C4-2B (cell line): ENCODE measurements around the gene KATNIP.

ENCODE experiments used
- H3K27ac ChIP-seq: fragments of 450-650 bp; 2 replicates; pipeline ENCODE4 v1.5.1; 2017
- ZFX ChIP-seq: fragments of 450-650 bp; IDR thresholded peaks from 2 replicates; pipeline ENCODE4 v1.6.1; 2017
- TF ChIP-seq, protein P1 (sequence below): fragments of 450-650 bp; conservative IDR thresholded peaks from 2 replicates; pipeline ENCODE4 v1.5.1; 2017; ENCODE audit warnings: mild to moderate bottlenecking

Gene KATNIP

DNA sequence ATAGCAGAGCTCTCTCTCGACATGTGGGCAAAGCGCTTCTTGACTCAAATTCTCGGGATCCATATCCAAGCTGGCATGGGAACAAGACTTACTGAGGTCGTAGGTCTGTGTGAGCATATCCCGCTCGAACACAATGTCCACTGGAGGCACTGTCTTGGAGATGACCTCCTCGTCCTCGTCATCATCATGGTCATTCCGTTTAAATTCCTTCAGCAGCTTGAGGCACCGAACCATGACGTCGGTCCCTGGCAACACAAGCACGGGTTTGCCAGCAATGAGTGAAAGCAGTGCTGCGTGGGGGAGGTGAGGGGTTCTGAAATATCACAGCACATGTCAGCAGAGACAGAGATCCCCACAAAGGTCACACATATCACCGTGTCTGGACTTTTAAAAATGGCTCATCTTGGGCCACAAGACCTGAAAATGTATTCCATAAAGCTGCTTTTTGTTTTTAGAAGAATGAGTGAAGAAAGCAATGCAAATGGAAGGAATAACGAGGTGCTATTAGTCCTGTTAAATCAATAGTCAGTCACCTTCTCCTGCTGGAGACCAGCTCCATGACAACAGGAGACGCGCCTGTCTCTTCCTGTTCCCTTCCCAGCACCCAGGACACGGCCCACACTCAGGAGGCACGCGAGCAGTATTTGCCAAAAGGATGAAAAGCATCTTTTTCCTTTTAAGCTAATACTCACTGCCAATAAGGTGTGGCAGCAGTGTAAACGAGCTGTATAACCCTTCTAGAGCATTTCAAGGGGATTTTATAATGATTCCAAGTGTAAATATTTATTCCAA, 38.1 kb upstream of the KATNIP start:
- TF ChIP-seq ZFX = no peak
- TF ChIP-seq, protein P1, sequence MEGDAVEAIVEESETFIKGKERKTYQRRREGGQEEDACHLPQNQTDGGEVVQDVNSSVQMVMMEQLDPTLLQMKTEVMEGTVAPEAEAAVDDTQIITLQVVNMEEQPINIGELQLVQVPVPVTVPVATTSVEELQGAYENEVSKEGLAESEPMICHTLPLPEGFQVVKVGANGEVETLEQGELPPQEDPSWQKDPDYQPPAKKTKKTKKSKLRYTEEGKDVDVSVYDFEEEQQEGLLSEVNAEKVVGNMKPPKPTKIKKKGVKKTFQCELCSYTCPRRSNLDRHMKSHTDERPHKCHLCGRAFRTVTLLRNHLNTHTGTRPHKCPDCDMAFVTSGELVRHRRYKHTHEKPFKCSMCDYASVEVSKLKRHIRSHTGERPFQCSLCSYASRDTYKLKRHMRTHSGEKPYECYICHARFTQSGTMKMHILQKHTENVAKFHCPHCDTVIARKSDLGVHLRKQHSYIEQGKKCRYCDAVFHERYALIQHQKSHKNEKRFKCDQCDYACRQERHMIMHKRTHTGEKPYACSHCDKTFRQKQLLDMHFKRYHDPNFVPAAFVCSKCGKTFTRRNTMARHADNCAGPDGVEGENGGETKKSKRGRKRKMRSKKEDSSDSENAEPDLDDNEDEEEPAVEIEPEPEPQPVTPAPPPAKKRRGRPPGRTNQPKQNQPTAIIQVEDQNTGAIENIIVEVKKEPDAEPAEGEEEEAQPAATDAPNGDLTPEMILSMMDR = no peak
- no peak overlapping the region for H3K27ac ChIP-seq

DNA sequence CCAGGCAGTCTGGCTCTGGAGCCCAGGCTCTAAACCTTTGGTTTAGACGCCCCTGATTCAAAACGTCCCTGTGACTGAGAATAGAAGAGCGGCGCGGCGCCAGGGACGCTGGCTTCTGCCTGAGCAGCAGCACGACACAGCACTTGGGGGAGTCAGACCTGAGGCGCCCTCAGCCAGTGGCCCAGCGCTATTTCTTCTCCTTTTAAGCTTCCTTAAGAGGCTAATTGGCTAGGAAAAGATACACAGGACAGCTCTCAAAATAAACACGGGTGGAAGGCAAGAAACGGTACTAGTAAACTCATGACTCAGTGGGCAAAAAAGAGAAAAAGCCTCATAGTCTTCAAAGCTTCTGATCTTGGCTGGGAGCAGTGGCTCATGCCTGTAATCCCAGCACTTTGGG, 35.1 kb upstream of the KATNIP start:
- H3K27ac ChIP-seq = no peak overlapping the region
- TF ChIP-seq, protein P1 = no peak
- TF ChIP-seq ZFX = no peak

DNA sequence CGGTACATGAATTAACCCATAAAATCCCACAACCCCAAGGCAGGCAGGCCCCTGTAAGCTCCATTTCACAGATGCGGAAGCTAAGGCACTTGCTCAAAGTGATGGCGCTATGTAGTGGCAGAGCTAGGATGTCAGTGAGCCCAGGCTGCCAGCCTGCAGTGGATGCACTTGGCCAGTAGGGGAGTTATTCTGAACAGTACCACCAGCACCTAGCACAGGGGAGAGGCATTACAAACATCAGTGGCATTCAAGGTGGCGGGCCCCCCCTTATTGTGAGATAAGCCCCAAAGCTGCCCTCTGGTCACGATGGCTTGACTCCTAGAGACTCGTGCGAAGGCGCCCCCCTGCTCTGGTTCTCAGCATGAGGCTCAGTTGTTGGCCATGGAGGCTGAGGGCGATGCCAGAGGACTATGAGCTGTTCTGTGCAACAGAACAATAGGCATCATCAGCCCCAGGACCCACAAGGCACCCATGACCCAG, 34.0 kb upstream of the KATNIP start:
- TF ChIP-seq, protein P1 = peak; percentile 79
- TF ChIP-seq ZFX = no peak
- no peak overlapping the region for H3K27ac ChIP-seq

DNA sequence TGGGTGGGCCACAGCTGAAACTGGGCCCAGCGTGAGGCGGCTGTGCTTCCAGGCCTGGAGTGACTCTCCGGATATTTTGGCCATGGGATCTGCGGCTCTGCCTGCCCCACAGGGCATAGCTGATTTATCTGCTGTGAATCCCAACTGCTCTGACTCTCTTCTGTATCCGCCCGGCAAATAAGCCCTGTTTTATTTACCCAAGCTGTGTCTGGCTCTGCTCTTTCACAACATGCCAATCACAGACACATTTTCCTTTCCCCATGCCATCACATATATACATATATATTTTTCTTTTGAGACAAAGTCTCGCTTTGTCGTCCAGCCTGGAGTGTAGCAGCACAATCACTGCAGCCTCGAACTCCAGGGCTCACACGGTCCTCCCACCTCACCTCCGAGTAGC, 33.6 kb upstream of the KATNIP start:
- no peak for TF ChIP-seq ZFX
- TF ChIP-seq, protein P1 = no peak; the same call in 1 of the 2 replicates
- no peak overlapping the region for H3K27ac ChIP-seq

DNA sequence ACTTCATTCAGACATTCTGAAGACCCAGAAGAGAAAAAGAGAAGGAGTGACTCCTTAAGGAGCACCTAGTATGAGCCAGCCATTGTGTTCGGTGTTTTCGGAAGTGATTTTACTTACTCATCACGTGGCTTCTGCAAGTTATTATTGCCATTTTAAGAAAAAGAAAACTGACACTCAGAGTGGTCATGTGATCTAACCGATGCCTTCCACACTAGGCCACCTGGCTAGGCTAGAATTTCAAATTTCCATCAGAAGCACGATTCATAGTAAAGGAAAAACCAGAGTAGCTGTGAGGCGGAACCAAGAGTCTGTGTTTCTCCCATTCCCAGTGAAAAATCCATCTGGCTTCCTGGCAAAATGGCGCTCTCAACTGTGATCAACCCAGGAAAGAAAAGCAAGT, 32.3 kb upstream of the KATNIP start:
- no peak for TF ChIP-seq ZFX
- TF ChIP-seq, protein P1 = no peak
- no peak overlapping the region for H3K27ac ChIP-seq

DNA sequence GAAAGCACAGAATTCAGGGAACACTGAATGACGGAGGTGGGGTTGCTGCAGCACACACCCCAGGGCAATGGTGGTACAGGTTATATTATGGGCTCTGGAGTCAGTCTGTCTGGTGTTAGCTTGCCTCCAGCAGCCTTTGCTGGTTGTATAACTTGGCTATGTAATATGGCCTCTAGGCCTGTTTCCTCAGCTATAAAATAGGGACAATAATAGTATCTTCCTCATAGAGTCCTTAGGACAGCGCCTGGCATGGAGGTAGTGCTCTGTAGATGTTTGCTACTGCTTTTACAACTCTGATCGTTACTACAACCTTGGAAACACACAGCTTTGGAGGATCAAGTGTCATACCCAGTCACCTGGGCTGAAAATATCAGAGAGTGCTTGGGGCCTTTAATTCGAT, 31.7 kb upstream of the KATNIP start:
- no peak overlapping the region for H3K27ac ChIP-seq
- TF ChIP-seq, protein P1 = no peak
- TF ChIP-seq ZFX = no peak

DNA sequence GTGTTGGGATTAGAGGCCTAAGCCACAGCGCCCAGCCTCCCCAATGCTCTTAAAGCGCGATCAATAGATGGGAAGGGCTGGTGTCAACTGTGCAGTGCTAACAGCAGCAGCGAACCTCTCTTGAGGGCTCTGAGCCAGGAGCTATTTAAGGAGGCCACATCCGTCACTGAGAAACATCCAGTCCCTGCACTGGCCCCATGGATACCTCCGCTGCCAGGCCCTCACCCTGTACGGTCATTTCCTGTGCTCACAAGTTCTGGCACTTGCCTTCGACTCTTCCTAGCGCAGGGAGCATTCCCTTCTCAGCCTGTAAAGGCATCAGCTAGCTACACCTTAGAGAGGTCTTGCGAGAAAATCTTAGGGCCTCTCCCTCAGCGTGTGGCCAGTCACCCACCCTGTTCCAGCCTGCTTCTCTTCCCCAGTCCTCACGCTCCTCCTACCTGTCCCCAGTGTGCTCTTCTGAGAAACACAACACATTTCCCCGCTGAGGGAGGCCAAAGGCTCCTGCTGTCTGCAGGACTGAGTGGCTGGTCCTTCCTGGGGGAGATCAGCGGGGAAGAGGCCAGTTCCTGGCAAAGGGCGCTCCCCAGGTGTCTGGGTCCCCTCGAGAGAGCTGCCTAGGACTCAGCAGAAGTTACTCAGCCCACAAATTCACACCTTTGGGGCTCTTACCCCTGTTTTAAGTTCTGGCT, 28.8 kb upstream of the KATNIP start:
- TF ChIP-seq, protein P1 = no peak
- no peak for TF ChIP-seq ZFX
- H3K27ac ChIP-seq = no peak overlapping the region
